Stimulated activated CD8-positive, alpha-beta memory T cell treated with anti-CD3 and anti-CD28 coated beads, Interleukin-4, amount 100 ng/mL, for 24 hours (primary cell): ENCODE measurements around the gene ZFP3.
A peak's percentile ranks its signal among the peaks of the same experiment; 100 is the strongest.
"Not testable (repeated sequence)": the region's sequence is repeated elsewhere in the genome, so short reads cannot be mapped to it uniquely, and the experiment has no call there.

ENCODE experiments used
- DNase-seq: peaks from one replicate; pipeline ENCODE4 v3.0.0-alpha.2; 2020; ENCODE audit warnings: low read depth

The ZFP3 gene

GRCh38 chr17:5077781-5078105 is 524 bp upstream of the ZFP3 start:
- DNase-seq = no peak

- DNase-seq = no peak
Observed at GRCh38 chr17:5080591-5080990, 2.3 kb downstream of the ZFP3 start.

GRCh38 chr17:5092218-5093010 is 14.1 kb downstream of the ZFP3 start:
- DNase-seq = no peak

- DNase-seq = no peak
Observed at GRCh38 chr17:5096731-5097100, 18.4 kb downstream of the ZFP3 start.

GRCh38 chr17:5097101-5097834 is 19.0 kb downstream of the ZFP3 start:
- DNase-seq = peak; percentile 30

GRCh38 chr17:5099271-5099670 is 21.0 kb downstream of the ZFP3 start:
- no peak for DNase-seq

- no peak for DNase-seq
Observed at GRCh38 chr17:5100832-5101231, 22.6 kb downstream of the ZFP3 start.

GRCh38 chr17:5110816-5111215 is 32.5 kb downstream of the ZFP3 start:
- no peak for DNase-seq

GRCh38 chr17:5111402-5112204 is 33.3 kb downstream of the ZFP3 start, which contains the start of gene ZNF232:
ZNF232 (minus strand) TSS chr17:5111878; CDS start chr17:5111822, 56 bp downstream.
- DNase-seq = peak; percentile 91

GRCh38 chr17:5115673-5116651 is 37.7 kb downstream of the ZFP3 start, which contains the start of gene USP6:
USP6 (plus strand) TSS chr17:5116032; CDS start chr17:5130368, 14,336 bp downstream.
- DNase-seq = no peak

GRCh38 chr17:5118219-5118618 is 40.0 kb downstream of the ZFP3 start:
- no peak for DNase-seq

GRCh38 chr17:5120036-5120435 is 41.8 kb downstream of the ZFP3 start:
- no peak for DNase-seq

GRCh38 chr17:5120436-5121185 is 42.3 kb downstream of the ZFP3 start:
- DNase-seq = not testable (repeated sequence)

GRCh38 chr17:5121186-5121841 is 43.0 kb downstream of the ZFP3 start:
- DNase-seq = no peak

- DNase-seq = not testable (repeated sequence)
Observed at GRCh38 chr17:5122056-5122455, 43.8 kb downstream of the ZFP3 start.

GRCh38 chr17:5122586-5123342 is 44.5 kb downstream of the ZFP3 start:
- no peak for DNase-seq

GRCh38 chr17:5123343-5124124 is 45.3 kb downstream of the ZFP3 start:
- no peak for DNase-seq

- DNase-seq = not testable (repeated sequence)
Observed at GRCh38 chr17:5124125-5124760, 46.0 kb downstream of the ZFP3 start.
